Stimulated activated CD4-positive, alpha-beta T cell treated with anti-CD3 and anti-CD28 coated beads, TNF-alpha, amount 100 ng/mL, for 48 hours (primary cell): ENCODE measurements around the gene TMEM131L.

ENCODE experiments used
- DNase-seq, 3 donors: peaks; one replicate each; pipeline ENCODE4 v3.0.0-alpha.2; 2020; ENCODE audit warnings: low read depth in 3 of 3

TMEM131L gene

DNA sequence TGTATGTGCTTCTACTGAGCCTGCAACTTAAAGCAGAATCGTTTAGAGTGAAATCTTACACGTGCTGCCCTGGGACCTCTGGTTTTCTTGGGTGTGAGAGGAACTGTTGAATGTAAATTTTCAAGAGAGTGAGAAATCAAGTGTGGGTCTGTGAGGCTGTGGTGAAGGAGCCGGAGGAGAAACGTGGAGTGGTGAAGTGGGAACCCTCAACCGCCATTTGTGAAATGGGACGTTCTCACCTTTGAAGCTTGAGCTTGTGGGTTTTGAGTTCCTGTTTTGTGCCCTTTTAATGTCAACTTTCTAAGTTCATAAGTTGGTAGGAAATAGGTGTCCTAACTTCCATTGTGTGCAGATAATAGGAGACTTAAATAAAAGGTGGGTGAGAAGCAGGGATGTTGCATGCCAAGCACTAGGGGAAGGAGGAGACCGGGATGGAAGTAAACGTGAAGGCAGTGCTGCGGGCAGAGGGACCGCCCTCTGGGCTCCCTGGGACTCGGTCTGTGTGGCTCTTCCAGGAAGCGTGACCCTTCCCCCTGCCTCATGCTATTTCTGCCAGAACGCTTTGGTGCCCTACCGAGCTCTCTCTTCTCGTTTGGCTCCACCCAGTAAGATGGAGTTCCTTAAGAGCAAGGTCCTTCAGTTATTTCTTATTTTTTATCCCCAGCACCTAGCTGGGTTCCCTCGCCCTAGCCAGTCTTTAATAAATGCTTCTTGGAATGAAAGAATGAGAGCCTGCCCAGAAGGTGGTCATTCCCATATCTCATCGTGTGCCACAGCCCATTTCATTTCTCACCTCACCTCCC lies 56.0 kb downstream of the TMEM131L start:
- DNase-seq, result peak; percentile 33 to 57 (median 55)

DNA sequence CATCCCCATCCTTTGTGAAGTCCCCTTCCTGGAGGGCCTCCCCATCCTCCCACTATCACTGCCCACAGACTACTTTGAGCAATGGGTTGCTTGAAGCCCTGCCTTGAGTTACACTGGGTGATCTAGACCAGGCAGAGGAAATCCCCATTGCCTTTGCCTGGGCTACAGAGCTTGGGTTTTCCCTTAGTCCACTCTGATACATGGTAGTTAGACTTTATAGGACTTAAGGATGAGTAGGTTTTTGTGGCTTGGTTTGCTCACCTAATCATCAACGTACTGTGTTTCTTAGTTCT lies 56.6 kb downstream of the TMEM131L start:
- peak in 2 of 3 donors; percentile 40 to 41 for DNase-seq

DNA sequence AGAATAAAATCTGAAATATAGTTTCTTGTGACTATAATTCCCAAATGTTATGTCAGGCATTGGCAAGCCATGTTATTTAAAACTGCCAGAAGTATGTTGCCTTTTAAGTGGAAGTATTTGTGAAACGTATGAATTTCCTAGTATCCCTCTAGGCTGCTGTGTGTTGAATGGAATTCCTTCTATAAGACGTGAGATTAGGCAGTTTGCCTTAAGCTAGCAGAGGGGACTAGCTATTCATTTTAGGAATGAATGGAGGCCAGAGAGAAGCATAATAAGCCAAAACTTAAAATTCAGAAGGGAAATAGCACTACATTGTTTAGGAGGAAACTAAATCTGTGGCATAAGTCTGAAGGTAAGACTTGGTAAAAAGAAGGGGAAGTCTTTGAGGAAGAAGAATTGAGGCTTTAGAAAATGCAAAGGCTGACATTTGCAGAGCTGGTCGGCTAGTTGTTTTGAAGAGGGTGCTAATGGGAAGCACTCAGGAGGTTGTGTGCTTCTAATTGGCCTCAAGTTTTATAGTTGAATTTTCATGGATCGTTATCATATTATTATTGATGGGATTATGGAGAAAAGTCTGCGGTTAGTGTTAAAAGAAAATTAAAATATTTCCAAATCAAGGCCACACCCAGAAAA lies 57.1 kb downstream of the TMEM131L start:
- DNase-seq, result no peak

DNA sequence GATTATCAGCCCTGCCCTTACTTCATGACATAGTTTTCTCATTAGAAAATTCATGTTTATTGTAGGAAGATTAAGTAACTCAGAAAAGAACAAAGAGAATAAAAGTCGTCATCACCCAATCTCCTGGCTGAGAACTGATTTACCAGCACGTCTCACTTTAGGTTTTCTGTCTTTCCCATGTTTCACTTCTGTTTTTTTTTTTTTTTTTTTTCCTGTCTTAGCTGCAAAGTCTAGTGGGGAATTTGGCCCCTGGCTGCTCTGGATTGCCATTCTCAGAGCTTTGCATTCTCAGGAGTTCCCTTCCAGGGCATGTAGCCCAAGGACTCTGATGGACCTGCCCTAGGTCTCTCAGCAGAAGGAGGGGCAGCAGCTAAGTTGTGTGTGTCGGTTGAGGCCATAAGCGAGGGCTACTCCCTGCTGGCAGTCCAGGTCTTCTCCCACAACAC lies 57.8 kb downstream of the TMEM131L start:
- no peak for DNase-seq

DNA sequence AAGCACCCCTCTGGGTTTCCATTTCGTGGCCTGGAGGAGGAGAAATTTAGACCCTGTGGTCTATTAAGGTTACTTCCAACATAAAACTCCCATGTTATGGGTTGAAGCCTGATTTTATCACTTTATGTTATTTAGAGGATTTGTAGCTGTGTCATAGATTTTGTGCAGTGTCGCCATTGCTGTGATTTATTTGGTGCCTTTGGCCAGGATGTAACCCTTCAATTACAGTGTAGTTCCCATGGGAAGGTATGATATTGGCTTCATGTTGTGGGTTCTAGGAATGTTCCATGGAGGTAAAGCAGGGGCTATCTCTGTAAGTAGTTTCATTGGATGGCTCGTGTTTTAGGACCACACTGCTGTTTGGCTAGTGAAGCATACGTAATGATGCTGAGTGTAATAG lies 58.5 kb downstream of the TMEM131L start:
- DNase-seq, result no peak

DNA sequence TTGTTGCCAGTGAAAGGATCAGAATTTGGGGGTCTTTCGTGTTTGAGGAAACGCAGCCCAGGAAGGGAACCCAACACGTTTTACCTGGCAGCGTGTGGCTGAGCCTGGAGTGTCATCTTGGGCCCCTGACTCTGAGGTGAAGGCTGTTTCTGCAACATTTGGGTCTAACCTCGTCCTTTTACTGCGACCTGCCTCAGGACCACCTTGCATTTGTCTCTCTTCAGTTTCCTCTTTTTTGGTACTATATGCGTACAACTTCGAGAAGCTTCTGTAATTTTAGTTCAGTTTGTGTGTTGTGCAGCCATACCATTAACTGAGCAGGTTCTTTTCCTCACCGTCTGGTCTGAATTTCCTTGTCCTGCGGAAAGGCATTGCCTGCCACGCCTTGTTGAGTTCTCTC lies 61.5 kb downstream of the TMEM131L start:
- no peak for DNase-seq

DNA sequence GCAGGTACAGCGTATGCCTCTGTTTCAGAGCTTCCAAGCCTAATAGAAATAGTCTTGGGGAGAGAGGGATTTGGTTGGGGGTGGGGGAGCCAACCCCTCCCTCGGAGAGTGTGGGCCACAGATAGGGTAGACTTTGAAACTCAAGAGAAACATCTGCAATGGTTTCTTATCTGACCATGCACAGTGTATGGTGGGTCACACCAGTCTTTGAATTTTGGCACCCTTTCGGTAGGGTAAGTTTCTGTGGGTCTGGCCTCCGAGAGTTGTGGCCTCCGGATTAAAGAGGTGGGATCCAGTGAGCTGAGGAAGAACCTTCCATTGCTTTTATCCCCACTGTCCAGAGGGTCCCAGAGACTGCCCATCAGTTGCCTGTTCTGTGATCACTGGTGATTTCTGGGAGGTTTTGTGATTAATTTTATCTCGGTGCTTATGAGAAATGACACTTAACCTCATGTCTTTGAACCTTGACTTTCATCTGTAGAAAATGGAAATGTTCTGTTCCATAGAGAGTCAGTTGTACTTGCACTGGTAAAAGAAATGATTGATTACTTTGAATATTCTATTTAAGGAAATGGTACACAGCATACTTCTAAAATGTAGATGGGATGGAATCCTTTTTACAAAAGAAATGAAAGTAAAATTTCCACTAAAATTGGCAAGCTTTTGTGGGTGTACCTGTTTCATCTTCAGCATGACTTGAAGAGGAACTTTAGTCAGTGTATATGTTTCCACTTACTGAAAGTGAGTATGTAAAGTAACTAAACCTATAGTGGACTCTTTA lies 62.7 kb downstream of the TMEM131L start:
- no peak for DNase-seq

DNA sequence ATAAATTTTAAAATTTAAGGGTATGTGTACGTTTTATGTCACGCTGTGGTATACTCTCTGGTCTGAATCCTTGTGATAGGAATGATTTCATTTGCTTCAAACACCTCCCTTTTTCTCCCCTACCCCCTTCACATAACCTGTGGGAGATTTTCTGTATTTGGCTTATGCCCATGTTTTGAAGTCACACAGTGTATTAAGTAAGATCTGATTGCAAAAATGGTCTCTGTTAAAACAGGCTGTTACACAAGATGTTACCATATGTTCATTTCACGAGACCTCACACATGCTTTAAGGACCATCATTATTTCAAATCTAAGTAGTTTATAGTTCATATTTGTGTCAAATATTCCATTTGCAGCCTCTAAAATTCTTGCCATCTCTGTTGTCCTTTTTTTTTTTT lies 63.5 kb downstream of the TMEM131L start:
- DNase-seq, result no peak

DNA sequence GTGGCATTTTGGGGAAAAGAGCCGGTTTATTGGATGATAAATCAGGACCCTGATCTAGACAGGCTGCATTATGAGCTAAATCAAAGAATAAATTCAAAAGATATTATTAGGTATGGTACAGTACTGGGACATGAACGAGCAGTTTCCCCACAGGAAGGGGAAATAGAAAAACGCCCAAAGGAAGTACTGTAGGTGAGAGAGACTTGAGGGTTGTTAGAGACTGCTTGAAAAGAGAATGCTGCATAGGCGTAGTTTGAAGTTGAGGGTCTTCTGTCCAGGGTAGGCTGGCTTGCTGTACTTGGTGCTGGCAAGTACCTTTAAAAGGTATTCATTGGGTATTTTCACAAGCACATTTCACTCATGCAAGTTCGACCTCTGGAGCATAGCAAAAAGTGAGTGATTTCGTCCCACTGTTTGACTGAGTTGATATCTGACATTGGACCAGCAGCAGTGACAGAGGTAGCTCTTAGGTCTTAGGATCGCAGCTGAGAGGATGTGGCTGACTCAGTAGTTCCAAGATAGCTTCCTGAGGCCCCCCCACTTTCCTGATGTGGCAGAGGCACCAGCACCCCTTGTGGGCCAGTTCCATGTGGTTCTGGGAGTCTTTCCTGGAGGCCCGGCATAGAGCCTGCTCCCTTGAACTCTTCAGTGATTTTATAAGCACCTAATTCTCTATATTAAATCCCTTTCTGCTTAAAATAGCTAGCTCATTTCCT lies 64.3 kb downstream of the TMEM131L start:
- peak in 1 of 3 donors; percentile 28 for DNase-seq

DNA sequence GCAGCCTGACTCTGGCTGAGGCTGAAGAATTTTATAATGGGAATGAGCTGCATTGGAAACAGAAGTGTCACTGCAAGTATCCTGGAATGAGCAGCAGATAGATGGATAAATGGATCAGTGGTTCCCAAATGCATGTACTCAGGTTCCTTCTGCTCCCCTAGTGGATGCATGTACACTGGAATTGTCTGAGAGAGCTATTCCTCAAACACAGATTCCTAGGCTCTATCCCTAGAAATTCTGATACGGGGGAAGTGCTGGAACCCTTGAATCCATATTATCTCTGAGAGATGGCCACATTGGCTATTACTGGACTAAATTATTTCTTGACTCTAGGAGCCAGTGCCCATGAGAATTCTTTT lies 64.8 kb downstream of the TMEM131L start:
- no peak for DNase-seq

DNA sequence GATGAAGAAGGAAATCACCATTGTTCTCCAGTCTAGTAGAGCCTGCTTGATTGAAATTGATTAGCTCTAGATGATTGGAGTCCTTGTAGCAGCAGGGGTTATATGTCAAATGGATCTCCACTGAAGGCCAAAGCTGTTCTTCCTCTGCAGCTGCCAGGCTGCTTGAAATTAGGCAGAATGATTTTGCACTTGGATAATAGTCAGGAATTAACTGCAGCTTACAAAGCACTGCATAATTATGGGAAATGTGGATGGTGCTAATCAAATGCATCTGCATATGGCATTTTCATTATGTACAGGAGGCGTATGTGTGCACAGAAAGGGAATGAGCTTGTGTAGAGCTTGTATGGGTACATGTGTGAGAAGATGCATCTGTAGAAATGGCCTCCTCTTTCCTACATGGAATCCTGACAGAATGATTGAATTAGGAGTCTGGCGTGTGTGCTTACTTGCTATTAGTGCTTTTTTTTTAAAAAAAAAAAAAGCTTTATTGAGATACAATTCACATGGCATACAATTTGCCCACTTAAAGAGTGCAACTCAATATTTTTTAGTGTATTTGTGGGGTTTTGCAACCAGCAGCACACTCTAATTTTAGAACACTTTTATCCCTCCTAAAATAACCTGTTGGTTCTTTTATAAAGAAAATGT lies 65.9 kb downstream of the TMEM131L start:
- no peak for DNase-seq

DNA sequence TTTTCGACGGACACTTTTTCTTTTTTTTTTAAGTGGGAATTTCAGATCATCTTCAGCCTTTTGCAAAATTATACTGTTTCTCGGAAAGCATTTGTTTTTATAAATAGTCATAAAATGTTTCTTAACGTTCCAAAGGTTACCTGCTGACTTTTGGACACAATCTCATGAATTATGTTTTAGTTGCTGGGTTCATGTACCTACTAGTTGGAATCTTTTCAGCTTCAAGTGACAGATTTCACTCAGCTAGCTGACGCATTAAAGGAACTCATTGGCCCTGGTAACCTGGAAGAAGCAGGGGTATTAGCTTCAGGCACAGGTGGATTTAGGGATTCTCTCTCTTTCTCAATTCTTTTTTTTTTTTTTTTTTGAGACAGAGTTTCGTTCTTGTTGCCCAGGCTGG lies 66.5 kb downstream of the TMEM131L start:
- no peak for DNase-seq

DNA sequence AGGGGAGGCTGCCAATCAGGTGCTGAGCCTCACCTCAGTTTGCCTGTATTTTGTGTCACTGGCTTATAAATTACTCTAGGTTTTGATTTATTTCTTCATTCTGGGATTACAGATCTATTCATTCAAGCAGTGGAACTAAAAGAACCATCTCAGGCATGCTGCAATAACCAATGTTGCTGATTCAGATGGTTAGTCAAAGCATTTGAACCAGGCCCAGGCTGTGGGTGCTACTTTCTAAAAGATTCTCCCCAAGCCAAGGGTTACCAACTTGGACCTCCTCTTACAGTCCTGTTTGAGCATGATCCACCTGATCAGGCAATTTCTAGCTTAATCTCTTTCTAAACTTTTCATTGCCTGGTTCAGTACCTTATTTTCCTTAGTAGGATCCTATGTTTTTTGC lies 67.2 kb downstream of the TMEM131L start:
- DNase-seq, result no peak

DNA sequence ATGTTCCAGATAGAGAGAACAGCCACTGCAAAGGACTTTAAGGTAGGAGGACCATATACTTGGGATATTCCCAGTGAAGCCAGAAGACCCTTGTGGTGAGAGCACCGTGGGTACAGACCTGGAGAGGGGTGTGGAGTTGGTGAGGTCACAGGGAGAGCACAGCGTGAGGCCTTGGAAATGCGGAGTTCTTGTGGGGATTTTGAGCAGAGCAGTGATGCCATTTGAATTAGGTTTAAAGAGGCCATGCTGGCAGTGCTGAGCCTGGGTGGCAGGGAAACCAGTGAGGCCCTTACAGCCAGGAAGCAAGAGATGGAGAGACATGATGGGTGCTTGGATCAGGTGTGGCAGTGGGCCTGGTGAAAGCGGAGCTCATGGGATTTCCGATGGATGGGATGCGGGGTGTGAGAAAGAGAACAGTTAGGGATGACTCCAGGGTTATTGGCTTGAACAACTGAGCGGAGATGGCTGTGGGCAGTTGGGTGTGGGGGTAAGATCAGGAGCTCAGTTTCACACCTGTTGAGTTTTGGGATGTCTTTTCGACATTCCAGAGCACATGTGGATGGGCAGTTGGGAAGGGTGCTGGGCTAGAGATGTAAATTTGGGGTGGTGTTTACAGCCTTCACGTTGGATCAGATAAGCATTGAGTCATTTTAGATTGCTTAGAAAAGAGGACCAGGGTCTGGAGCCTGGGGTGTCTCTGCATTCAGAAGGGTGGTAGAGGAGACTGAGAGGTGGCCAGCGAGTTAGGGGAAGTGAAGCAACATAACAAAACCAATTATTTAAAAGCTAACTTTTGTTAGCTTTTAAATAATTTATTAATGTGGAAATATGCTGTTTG lies 68.9 kb downstream of the TMEM131L start:
- no peak for DNase-seq

DNA sequence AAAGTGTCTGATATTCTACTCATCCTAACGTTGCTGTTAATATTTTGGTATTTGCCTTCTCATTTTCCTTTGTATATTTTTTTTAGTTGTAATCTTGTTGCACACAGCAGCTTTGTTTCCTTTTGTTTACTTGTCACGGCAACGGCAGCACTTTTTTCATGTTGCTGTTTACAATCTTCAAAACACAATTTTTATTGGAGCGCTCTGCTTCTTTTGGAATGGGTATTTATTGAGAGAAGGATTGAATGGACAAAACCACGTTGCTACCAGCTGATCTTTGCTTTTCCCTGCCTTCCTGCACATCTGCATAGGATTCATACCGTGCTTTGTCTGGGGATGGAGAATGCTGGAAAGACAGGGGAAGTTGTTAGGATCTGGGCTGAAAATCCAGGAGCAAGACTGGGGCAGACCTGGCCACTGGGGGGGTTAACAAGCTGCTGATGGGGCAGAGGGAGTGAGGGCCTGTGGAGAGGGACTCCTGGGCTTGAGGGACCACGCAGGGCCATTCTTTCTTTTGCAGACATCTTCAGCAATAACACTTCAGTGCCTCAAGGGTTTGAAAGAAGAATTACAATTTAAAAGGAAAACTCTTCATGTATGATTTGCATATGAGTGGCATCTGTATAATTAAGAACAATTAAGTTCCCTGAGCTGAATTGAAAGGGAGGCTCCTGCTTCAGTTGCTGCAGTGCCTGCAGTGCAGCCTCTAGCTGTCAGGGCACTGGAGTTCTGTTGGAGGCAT lies 69.8 kb downstream of the TMEM131L start:
- DNase-seq, result no peak

DNA sequence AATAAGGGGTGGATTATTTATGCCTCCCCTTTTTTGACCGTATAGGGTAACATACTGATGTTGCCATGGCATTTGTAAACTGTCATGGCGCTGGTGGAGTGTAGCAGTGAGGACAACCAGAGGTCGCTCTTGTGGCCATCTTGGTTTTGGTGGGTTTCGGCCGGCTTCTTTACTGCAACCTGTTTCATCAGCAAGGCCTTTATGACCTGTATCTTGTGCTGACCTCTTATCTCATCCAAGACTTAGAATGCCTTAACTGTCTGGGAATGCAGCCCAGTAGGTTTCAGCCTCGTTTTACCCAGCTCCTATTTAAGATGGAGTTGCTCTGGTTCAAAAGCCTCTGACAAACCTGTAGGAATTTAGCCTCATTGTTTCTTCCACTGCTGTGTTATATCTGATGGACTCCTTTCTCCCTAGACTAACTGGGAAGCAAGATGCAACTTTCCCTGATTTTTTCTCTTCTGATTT lies 71.4 kb downstream of the TMEM131L start:
- DNase-seq, result no peak

DNA sequence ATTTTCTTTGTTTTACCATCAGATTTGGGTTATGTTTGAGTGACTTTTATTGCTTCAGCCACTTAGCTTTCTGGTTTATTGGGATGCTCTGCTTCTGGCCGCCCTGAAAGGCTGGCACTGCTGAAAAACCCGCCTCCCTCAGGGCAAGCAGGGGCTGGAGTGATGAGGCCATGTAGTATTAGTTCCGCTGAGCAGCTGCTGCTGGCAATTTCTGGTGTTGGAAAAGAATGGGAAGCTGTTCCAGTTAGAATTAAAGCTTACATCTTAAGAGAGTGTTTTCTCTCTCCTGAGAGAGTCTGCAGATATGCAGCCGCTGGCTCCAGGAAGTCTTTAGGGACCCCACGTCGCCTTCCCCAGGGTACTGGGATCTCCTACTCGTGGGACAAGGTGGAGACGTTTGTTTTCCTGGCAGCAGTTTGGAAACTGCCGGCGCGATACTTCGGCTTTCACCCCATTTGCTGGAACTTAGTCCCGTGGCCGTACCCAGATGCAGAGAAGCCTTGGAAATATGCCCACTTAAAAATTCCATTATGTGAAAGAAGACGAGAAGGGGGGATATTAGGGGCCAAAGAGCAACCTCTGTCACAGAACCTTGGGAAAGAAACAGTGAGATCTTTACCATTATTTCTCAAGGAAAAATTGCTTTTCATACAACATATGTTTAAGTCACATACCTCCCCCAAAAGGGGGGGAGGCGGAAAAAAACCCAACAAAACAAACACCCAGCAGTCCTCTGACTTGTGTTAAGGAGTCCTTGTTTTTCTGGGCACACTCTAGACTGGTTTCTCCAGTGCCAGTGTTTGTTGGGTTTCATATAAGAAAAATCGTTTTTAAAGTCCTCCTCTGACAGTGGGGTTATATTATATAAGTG lies 72.6 kb downstream of the TMEM131L start:
- no peak for DNase-seq

DNA sequence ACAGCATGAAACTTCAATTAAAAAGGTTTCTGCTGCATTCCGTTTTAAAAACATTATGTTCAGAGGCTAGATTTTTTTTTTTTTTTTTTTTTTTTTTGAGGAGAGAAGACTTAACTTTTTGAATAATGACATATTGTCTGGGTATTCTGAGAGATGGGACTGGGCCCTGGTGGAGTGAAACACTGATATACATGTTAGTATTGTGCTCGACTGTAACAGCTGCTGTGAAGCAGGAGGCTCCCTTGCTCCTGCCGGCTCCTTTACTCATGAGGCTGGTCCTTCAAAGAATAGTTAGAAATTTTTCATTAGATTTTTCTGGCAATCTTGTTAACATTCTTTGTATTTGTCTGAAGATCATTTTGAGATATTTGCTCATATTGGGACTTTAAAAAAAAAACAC lies 73.3 kb downstream of the TMEM131L start:
- no peak for DNase-seq
